VCaP (cell line): ENCODE data around the gene ANOS1.

Source experiments
- H3K27ac ChIP-seq: fragments of 450-650 bp; 2 replicates; pipeline ENCODE4 v1.5.1; 2017
- CTCF ChIP-seq: fragments of 450-650 bp; conservative IDR thresholded peaks from 2 replicates; pipeline ENCODE4 v1.5.1; 2017; ENCODE audit warnings: mild to moderate bottlenecking, moderate library complexity

ANOS1 gene

GRCh38 chrX:8484360-8484949 is 247.5 kb downstream of the ANOS1 start:
- H3K27ac ChIP-seq = no peak overlapping the region
- TF ChIP-seq CTCF = no peak
